ENCODE data around the gene GALNT18. TPM values are rescaled to one million over a fixed set of nuclear protein-coding genes. Genes with fewer than 3 reads are reported as not detected.

The GALNT18 gene
- total RNA-seq, 1 donor from 2014 or later: 76.9 TPM

- peaks cover 12% of the 10 kb centered on the region for H3K27me3 Mint-ChIP-seq (ENCODE audit: unreplicated experiment)
- H3K9me3 Mint-ChIP-seq (ENCODE audit: unreplicated experiment): peaks cover 22% of the 10 kb centered on the region
- no peaks in the 10 kb centered on the region for H3K36me3 Mint-ChIP-seq (ENCODE audit: unreplicated experiment)
- H3K27ac Mint-ChIP-seq (ENCODE audit: unreplicated experiment): peak overlapping the region; percentile 99
- H3K4me1 Mint-ChIP-seq (ENCODE audit: low read depth, unreplicated experiment): peaks cover 75% of the 10 kb centered on the region
- peak overlapping the region; percentile 67 for H3K4me3 Mint-ChIP-seq (ENCODE audit: unreplicated experiment)
- TF ChIP-seq CTCF (IDR thresholded peaks at IDR 0.05; ENCODE audit: partially characterized antibody, unreplicated experiment): no peak
- DNase-seq: no peak
Observed at GRCh38 chr11:11581481-11581880, 40.3 kb downstream of the GALNT18 start.

- peak overlapping the region; percentile 8 for H3K4me3 Mint-ChIP-seq (ENCODE audit: unreplicated experiment)
- peaks cover 24% of the 10 kb centered on the region for H3K9me3 Mint-ChIP-seq (ENCODE audit: unreplicated experiment)
- no peaks in the 10 kb centered on the region for H3K36me3 Mint-ChIP-seq (ENCODE audit: unreplicated experiment)
- H3K27me3 Mint-ChIP-seq (ENCODE audit: unreplicated experiment): peaks cover 12% of the 10 kb centered on the region
- DNase-seq: no peak
- no peak for TF ChIP-seq CTCF (IDR thresholded peaks at IDR 0.05; ENCODE audit: partially characterized antibody, unreplicated experiment)
- H3K27ac Mint-ChIP-seq (ENCODE audit: unreplicated experiment): peak overlapping the region; percentile 99
- H3K4me1 Mint-ChIP-seq (ENCODE audit: low read depth, unreplicated experiment): peaks cover 80% of the 10 kb centered on the region
Observed at GRCh38 chr11:11580841-11581411, 40.9 kb downstream of the GALNT18 start.

- peaks cover 14% of the 10 kb centered on the region for H3K27me3 Mint-ChIP-seq (ENCODE audit: unreplicated experiment)
- H3K4me3 Mint-ChIP-seq (ENCODE audit: unreplicated experiment): peak overlapping the region; percentile 26
- no peak for TF ChIP-seq CTCF (IDR thresholded peaks at IDR 0.05; ENCODE audit: partially characterized antibody, unreplicated experiment)
- peak overlapping the region; percentile 99 for H3K27ac Mint-ChIP-seq (ENCODE audit: unreplicated experiment)
- no peak for DNase-seq
- H3K9me3 Mint-ChIP-seq (ENCODE audit: unreplicated experiment): peaks cover 24% of the 10 kb centered on the region
- H3K36me3 Mint-ChIP-seq (ENCODE audit: unreplicated experiment): no peaks in the 10 kb centered on the region
- H3K4me1 Mint-ChIP-seq (ENCODE audit: low read depth, unreplicated experiment): peaks cover 87% of the 10 kb centered on the region
Observed at GRCh38 chr11:11580012-11580411, 41.8 kb downstream of the GALNT18 start.

GRCh38 chr11:11579012-11579988, 42.5 kb downstream of the GALNT18 start:
- Mint-ChIP-seq H3K36me3 (ENCODE audit: unreplicated experiment) (no peaks in the 10 kb centered on the region), H3K9me3 (ENCODE audit: unreplicated experiment) (peaks cover 27% of the 10 kb centered on the region), H3K4me3 (ENCODE audit: unreplicated experiment) (peak overlapping the region; percentile 71), H3K27ac (ENCODE audit: unreplicated experiment) (peak overlapping the region; percentile 97), H3K4me1 (ENCODE audit: low read depth, unreplicated experiment) (peaks cover 90% of the 10 kb centered on the region), H3K27me3 (ENCODE audit: unreplicated experiment) (peaks cover 16% of the 10 kb centered on the region)
- no peak for TF ChIP-seq CTCF (IDR thresholded peaks at IDR 0.05; ENCODE audit: partially characterized antibody, unreplicated experiment)
- DNase-seq: no peak
